Sigmoid colon (tissue), 7 donors: ENCODE data around the gene KCTD17. TPM values are rescaled to one million over a fixed set of nuclear protein-coding genes. Genes with fewer than 3 reads are reported as not detected.

ENCODE experiments used
- DNase-seq: peaks from one replicate; pipeline ENCODE4 v3.0.0-alpha.2; 2019
- H3K27ac ChIP-seq, 4 donors: fragments of 200-600 bp; sonication (generic); one replicate each; pipeline ENCODE4 v1.5.1; 2016 to 2019; ENCODE audit warnings: mild to moderate bottlenecking in 1 of 4
- H3K27me3 ChIP-seq, 3 donors: fragments of 200-600 bp; sonication (generic); one replicate each; pipeline ENCODE4 v1.5.1; 2019; ENCODE audit warnings: mild to moderate bottlenecking in 1 of 3
- H3K36me3 ChIP-seq, 4 donors: fragments of 200-600 bp; sonication (generic); one replicate each; pipeline ENCODE4 v1.5.1; 2016 to 2019
- H3K4me1 ChIP-seq, 4 donors: fragments of 200-600 bp; sonication (generic); one replicate each; pipeline ENCODE4 v1.5.1; 2017 to 2019
- H3K4me3 ChIP-seq, 4 donors: fragments of 200-600 bp; sonication (generic); one replicate each; pipeline ENCODE4 v1.5.1; 2017 to 2019; ENCODE audit warnings: mild to moderate bottlenecking in 2 of 4, moderate library complexity in 1 of 4
- H3K9me3 ChIP-seq, 4 donors: fragments of 200-600 bp in 3 of 4; sonication (generic) in 3 of 4; one replicate each; pipeline versions ENCODE4 v1.5.1 to v1.6.1; 2013 to 2019
- CTCF ChIP-seq, 4 experiments: fragments of 450-650 bp in 3 of 4; fragments of 200-600 bp in 1 of 4; IDR thresholded peaks; one replicate each; pipeline ENCODE4 v1.5.1; 2016 to 2019; ENCODE audit warnings: antibody characterized with exemption in 4 of 4, mild to moderate bottlenecking in 3 of 4, moderate library complexity in 2 of 4
- EP300 ChIP-seq, 4 donors: sonication (generic); formaldehyde crosslinking; IDR thresholded peaks; one replicate each; pipeline ENCODE4 v1.6.1; 2017; ENCODE audit warnings: antibody characterized with exemption in 4 of 4
- POLR2A ChIP-seq, 2 donors: fragments of 450-650 bp; IDR thresholded peaks; one replicate each; pipeline ENCODE4 v1.6.1; 2016; ENCODE audit warnings: antibody characterized with exemption in 2 of 2, mild to moderate bottlenecking in 2 of 2, moderate library complexity in 2 of 2
- POLR2AphosphoS5 ChIP-seq, 4 donors: sonication (generic); formaldehyde crosslinking; IDR thresholded peaks; one replicate each; pipeline ENCODE4 v1.6.1; 2017; ENCODE audit warnings: antibody characterized with exemption in 4 of 4
- WGBS, 2 donors: extraction: QIAGEN DNeasy Blood & Tissue Kit; methylation state at CpG; one replicate each; pipeline ENCODE4 v1.1.7; 2013; 5-methylcytosine and 5-hydroxymethylcytosine counted together
- intact Hi-C: fragments of 100-400 bp; cut with DNase I; formaldehyde crosslinking; loops from one replicate; pipeline ENCODE4 v1.15.1; 2023
- polyA plus RNA-seq, 3 donors: library from polyadenylated mRNA; stranded (reverse); fragments of 200-250 nt; gene quantifications; one replicate each; pipeline ENCODE4 v1.2.3, GENCODE V29; 2013
- total RNA-seq, 4 donors: library from RNA; depleted of rRNA; stranded (reverse); fragments of >200 nt; gene quantifications; one replicate each; pipeline ENCODE4 v1.1.0, GENCODE V29; 2016
- donor health status: healthy with polysubstance abuse.
- donor health status: Bipolar disorder and iron deficiency.
- donor health status: healthy.

Gene KCTD17
- total and polyA plus RNA-seq, 7 donors = 17.8 to 55.5 (median 30.1) TPM

DNA sequence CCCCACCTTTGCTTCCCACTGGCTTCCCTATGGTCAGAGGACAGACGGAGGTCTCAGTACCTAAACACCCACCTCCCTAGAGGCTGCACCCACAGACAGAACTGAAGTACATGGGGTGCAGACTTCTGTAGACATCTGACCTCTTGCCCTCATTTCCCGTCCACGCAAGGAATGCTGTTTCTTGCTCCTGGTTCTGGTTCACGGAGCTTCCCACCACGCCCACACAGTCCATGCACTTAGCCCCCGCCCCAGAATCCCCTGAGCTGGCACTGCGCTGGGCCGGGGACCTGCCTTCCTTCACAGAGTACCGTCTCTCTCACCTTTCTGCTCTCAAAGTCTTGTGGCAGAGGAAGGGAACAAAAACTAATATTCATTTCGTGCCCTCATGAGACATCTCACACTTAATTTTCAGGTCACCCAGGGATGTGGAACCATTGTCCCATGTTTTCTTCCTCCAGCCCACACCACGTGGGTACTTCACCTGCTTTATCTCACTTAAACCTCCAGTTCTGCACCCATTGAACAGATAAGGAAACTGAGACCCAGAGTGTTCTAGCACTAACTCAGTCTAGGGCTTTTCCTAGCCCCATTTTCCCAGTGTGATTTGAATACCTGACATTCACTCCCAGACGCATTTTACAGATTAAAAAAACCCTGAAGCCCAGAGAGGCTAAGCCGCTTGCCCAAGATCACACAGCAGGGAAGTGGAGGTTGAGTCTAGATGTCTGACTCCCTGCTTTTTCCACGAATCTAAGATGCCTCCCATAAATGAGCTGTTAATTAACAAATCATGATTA, 52.3 kb downstream of the KCTD17 start:
- WGBS, 2 donors = 66 to 77% methylated on average over 14 of the region's 14 CpGs
- TF ChIP-seq POLR2A (IDR thresholded peaks at IDR 0.05) (no peak), POLR2AphosphoS5 (IDR thresholded peaks at IDR 0.05) (no peak), CTCF (IDR thresholded peaks at IDR 0.05) (no peak), EP300 (IDR thresholded peaks at IDR 0.05) (no peak)
- intact Hi-C loops = no loop called here
- Histone ChIP-seq H3K4me1 (no peaks in the 10 kb centered on the region), H3K9me3 (no peaks in the 10 kb centered on the region), H3K36me3 (no peaks in the 10 kb centered on the region), H3K27ac (no peak overlapping the region), H3K4me3 (no peak overlapping the region), H3K27me3 (peaks cover 0 to 33% (median 0%) of the 10 kb centered on the region in 3 donors)
- no peak for DNase-seq

GRCh38 chr22:37105154-37105553, 53.6 kb downstream of the KCTD17 start:
- WGBS, 2 donors = 28 to 33% methylated on average over 7 of the region's 7 CpGs
- TF ChIP-seq POLR2A (IDR thresholded peaks at IDR 0.05) (no peak), CTCF (IDR thresholded peaks at IDR 0.05) (no peak), POLR2AphosphoS5 (IDR thresholded peaks at IDR 0.05) (no peak), EP300 (IDR thresholded peaks at IDR 0.05) (no peak)
- DNase-seq = no peak
- peaks cover 0 to 41% (median 0%) of the 10 kb centered on the region in 3 donors for H3K27me3 ChIP-seq
- intact Hi-C loops = no loop called here
- no peaks in the 10 kb centered on the region for H3K36me3 ChIP-seq
- H3K4me1 ChIP-seq = no peaks in the 10 kb centered on the region
- H3K4me3 ChIP-seq = no peak overlapping the region
- no peak overlapping the region for H3K27ac ChIP-seq
- no peaks in the 10 kb centered on the region for H3K9me3 ChIP-seq

DNA sequence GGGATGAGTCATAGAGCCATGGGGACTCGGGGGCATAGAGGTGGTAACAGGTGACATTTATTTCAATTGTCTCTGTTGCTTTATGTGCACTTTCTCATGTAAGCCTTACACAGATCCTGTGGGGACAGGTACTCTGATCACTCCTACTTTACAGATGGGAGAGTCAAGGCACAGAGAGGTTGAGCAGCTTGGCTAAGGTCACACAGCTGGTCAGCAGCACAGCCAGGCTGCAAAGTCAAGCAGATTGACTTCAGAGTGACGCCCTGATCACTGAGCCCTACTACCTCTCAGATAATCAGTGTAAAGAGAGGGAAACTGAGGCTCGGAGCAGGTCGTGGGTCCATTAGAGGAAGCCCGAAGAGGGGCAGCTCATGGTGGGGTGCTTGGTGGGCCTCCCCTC, 54.4 kb downstream of the KCTD17 start:
- intact Hi-C loops = no loop called here
- H3K27me3 ChIP-seq = peaks cover 0 to 41% (median 0%) of the 10 kb centered on the region in 3 donors
- DNase-seq = no peak
- H3K4me1 ChIP-seq = no peaks in the 10 kb centered on the region
- no peak overlapping the region for H3K27ac ChIP-seq
- H3K4me3 ChIP-seq = no peak overlapping the region
- TF ChIP-seq CTCF (IDR thresholded peaks at IDR 0.05) = no peak
- TF ChIP-seq POLR2A (IDR thresholded peaks at IDR 0.05) = no peak
- TF ChIP-seq EP300 (IDR thresholded peaks at IDR 0.05) = no peak
- no peak for TF ChIP-seq POLR2AphosphoS5 (IDR thresholded peaks at IDR 0.05)
- H3K9me3 ChIP-seq = no peaks in the 10 kb centered on the region
- WGBS, 2 donors = 87 to 90% methylated on average over 5 of the region's 5 CpGs
- H3K36me3 ChIP-seq = no peaks in the 10 kb centered on the region

DNA sequence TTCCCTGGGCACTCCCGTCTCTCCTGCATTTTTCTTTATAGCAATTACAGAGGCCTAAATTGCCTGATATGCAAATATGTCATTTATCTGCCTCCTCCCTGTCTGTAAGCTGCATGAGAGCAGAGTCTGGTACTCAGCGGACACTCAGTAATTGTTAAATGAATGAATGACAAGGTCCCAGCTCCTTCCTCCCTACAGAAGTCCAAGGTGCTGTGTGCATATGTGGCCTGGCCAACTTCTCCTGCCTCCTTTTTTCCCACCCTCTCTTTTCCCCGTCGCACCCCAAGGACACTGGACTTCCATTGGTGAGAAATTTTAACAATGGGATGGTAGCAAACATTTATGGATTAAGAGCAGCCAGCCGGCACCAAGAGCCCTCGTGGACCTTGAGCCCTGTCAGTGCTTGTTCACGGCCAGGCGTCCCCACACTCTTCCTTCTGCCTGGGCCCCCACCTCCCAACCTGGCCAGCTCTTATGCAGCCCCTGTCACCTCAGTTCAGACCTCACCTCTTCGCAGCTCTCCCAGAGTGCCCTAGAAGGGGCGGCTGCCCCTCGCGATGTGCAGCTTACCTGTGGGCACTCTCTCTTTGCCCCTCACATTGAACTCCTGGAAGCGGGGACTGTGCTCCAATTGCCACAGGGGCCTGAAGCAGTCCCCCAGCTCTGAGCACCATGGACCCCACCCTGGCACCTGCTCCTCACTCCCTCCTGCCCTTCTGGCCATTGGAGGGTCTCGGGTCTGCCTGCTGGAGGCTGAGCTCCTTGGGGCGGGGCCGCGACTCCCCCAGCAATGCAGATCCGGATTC, 56.5 kb downstream of the KCTD17 start:
- 60 to 83% methylated on average over 18 of the region's 18 CpGs for WGBS, 2 donors
- H3K27ac ChIP-seq = no peak overlapping the region
- no peaks in the 10 kb centered on the region for H3K4me1 ChIP-seq
- H3K4me3 ChIP-seq = no peak overlapping the region
- no peaks in the 10 kb centered on the region for H3K9me3 ChIP-seq
- TF ChIP-seq POLR2AphosphoS5 (IDR thresholded peaks at IDR 0.05) = no peak
- TF ChIP-seq EP300 (IDR thresholded peaks at IDR 0.05) = no peak
- no peak for TF ChIP-seq POLR2A (IDR thresholded peaks at IDR 0.05)
- no peak for TF ChIP-seq CTCF (IDR thresholded peaks at IDR 0.05)
- DNase-seq = no peak
- no peaks in the 10 kb centered on the region for H3K36me3 ChIP-seq
- intact Hi-C loops = no loop called here
- peaks cover 0 to 36% (median 10%) of the 10 kb centered on the region in 3 donors for H3K27me3 ChIP-seq
